ENCODE measurements around the gene BEAN1.

DNA sequence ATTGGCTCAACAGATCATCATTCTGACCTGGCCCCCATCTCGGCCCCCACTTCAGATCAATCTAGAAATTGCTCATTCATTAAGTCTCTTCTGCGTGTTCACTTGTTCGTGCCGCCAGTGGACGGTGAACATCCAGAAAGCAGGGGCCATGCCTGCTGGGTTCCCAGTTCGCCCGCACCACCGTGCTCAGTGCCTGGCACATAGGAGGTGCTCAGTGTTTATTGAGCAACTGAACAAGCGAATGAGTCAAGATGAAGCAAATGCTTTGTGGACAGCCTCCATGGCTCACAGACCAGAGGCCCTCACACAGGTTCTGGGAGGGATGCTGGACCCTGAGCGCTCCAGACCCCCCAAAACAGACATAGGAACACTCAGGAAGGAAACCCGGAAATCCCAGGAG lies 13.9 kb downstream of the BEAN1 start:
- TF ChIP-seq EZH2phosphoT487 (IDR thresholded peaks at IDR 0.05; ENCODE audit: unreplicated experiment) = no peak
- TF ChIP-seq, protein P1, sequence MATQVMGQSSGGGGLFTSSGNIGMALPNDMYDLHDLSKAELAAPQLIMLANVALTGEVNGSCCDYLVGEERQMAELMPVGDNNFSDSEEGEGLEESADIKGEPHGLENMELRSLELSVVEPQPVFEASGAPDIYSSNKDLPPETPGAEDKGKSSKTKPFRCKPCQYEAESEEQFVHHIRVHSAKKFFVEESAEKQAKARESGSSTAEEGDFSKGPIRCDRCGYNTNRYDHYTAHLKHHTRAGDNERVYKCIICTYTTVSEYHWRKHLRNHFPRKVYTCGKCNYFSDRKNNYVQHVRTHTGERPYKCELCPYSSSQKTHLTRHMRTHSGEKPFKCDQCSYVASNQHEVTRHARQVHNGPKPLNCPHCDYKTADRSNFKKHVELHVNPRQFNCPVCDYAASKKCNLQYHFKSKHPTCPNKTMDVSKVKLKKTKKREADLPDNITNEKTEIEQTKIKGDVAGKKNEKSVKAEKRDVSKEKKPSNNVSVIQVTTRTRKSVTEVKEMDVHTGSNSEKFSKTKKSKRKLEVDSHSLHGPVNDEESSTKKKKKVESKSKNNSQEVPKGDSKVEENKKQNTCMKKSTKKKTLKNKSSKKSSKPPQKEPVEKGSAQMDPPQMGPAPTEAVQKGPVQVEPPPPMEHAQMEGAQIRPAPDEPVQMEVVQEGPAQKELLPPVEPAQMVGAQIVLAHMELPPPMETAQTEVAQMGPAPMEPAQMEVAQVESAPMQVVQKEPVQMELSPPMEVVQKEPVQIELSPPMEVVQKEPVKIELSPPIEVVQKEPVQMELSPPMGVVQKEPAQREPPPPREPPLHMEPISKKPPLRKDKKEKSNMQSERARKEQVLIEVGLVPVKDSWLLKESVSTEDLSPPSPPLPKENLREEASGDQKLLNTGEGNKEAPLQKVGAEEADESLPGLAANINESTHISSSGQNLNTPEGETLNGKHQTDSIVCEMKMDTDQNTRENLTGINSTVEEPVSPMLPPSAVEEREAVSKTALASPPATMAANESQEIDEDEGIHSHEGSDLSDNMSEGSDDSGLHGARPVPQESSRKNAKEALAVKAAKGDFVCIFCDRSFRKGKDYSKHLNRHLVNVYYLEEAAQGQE (IDR thresholded peaks at IDR 0.05; ENCODE audit: unreplicated experiment) = no peak
- TF ChIP-seq, protein P2, sequence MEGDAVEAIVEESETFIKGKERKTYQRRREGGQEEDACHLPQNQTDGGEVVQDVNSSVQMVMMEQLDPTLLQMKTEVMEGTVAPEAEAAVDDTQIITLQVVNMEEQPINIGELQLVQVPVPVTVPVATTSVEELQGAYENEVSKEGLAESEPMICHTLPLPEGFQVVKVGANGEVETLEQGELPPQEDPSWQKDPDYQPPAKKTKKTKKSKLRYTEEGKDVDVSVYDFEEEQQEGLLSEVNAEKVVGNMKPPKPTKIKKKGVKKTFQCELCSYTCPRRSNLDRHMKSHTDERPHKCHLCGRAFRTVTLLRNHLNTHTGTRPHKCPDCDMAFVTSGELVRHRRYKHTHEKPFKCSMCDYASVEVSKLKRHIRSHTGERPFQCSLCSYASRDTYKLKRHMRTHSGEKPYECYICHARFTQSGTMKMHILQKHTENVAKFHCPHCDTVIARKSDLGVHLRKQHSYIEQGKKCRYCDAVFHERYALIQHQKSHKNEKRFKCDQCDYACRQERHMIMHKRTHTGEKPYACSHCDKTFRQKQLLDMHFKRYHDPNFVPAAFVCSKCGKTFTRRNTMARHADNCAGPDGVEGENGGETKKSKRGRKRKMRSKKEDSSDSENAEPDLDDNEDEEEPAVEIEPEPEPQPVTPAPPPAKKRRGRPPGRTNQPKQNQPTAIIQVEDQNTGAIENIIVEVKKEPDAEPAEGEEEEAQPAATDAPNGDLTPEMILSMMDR (conservative IDR thresholded peaks at IDR 0.05; ENCODE audit: low read depth in 2 of 2) = no peak
- no peak for TF ChIP-seq POLR2AphosphoS5 (IDR thresholded peaks at IDR 0.05; ENCODE audit: low read depth)
- no peak for TF ChIP-seq EZH2 (IDR thresholded peaks at IDR 0.05; ENCODE audit: low read depth, unreplicated experiment)
- TF ChIP-seq JUNB (IDR thresholded peaks at IDR 0.05; ENCODE audit: unreplicated experiment) = no peak
- TF ChIP-seq CREB1 (CRISPR knock-in tag; IDR thresholded peaks at IDR 0.05; ENCODE audit: low read depth) = no peak
- TF ChIP-seq STAT1 (IDR thresholded peaks at IDR 0.05; ENCODE audit: unreplicated experiment) = no peak
- no peak for TF ChIP-seq ZNF114 (CRISPR knock-in tag; IDR thresholded peaks at IDR 0.05)

All from GM23338 (cell line).